ENCODE results near the gene E2F6.

The E2F6 gene

DNA sequence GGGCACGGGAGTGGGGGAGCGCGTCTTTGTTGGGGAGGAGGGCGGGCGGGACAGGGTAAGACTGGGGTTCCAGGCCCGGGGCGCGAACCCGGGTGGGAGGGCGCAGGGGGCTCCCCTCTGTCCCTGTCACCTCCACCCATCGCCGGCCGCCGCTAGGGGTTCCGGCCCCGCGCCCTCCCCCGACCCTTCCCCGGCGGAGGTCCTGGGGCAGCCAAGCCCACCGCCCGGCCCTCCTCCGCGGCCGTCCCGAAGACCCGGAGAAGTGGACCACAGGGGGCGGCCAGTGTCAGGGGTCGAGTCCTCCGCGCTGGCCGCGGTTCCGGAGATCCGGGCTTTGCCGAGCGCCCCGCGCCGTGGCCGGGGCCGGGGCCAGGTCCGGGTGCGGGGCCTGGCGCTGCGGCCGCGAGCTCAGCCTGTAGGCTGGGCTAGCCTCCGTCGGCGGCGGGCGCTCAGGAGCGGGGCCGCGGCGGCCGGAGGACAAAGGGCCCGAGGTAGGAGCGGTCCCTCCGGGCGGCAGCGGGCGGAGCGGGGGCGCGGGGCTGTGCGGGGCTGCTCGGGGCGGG is 16.6 kb upstream of the E2F6 start:
- peak overlapping the region; percentile 31 to 42 for H3K4me3 ChIP-seq
- TF ChIP-seq, protein P1, sequence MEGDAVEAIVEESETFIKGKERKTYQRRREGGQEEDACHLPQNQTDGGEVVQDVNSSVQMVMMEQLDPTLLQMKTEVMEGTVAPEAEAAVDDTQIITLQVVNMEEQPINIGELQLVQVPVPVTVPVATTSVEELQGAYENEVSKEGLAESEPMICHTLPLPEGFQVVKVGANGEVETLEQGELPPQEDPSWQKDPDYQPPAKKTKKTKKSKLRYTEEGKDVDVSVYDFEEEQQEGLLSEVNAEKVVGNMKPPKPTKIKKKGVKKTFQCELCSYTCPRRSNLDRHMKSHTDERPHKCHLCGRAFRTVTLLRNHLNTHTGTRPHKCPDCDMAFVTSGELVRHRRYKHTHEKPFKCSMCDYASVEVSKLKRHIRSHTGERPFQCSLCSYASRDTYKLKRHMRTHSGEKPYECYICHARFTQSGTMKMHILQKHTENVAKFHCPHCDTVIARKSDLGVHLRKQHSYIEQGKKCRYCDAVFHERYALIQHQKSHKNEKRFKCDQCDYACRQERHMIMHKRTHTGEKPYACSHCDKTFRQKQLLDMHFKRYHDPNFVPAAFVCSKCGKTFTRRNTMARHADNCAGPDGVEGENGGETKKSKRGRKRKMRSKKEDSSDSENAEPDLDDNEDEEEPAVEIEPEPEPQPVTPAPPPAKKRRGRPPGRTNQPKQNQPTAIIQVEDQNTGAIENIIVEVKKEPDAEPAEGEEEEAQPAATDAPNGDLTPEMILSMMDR (IDR thresholded peaks at IDR 0.05): no peak
- H3K27ac ChIP-seq: no peak overlapping the region
- no peak for DNase-seq
- H3K36me3 ChIP-seq: no peaks in the 10 kb centered on the region
- H3K4me1 ChIP-seq: peaks cover 0 to 16% (median 11%) of the 10 kb centered on the region in 4 donors
- peaks cover 0 to 64% of the 10 kb centered on the region in 2 donors for H3K27me3 ChIP-seq
- intact Hi-C loops (cut with DNase I; ENCODE audit: low total_unique reads): no loop called here
- no peaks in the 10 kb centered on the region for H3K9me3 ChIP-seq

DNA sequence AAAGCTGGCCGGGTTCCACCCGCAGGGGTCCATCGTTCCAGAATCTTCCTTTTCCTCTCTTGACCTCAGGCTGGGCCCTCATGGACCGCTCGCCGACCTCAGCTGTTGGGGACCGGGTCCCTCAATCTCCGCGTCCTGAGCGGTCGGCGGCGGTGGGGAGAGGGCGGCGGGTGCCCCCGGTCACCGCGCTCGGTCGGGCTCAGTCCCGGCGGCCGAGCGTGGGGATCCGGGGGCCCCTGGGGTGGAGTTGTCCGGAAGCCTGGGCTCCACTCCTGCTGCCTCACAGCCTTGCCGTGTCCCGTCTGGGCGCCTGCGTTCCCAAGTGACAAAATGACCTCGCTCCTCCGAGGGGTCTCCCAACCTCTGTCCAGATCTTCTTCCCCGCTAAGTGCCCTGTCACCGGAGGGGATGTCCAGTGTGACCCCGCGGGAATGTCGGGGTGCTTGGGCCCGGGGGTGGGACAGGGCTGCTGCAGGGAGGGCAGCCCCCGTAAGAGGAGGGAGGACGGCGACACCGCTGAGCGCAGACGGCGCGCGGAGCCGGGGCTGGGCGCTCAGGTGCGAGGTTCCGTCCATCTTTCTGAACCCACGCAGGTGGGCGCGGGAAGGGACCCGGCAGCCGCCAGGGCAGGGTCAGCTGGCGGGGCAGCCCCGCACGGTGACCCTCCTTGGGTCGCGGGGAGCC is 16.0 kb upstream of the E2F6 start:
- Histone ChIP-seq H3K4me1 (peaks cover 0 to 16% (median 11%) of the 10 kb centered on the region in 4 donors), H3K27ac (no peak overlapping the region), H3K27me3 (peaks cover 0 to 62% of the 10 kb centered on the region in 2 donors), H3K4me3 (peak overlapping the region in 1 of 2 donors; percentile 42), H3K36me3 (no peaks in the 10 kb centered on the region), H3K9me3 (no peaks in the 10 kb centered on the region)
- intact Hi-C loops (cut with DNase I; ENCODE audit: low total_unique reads): no loop called here
- DNase-seq: no peak
- TF ChIP-seq, protein P1 (IDR thresholded peaks at IDR 0.05): no peak

DNA sequence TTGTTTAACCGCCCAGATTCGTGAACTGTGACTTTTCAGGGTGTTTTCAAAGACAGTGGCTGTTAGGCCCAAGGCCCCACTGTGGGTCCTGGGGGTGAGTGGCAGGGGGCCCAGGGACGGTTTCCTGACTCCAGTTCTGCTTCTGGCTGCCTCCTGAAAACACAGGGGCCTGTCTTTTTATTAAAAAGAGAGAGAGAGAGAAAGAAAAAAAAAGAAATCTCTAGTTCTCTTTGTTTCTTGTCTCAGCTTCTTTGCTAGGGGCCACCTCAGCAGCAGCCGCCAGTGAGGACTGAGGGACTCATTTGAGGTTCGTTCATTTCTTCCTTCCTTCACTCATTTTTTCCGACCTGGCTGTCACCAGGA is 15.4 kb upstream of the E2F6 start:
- intact Hi-C loops (cut with DNase I; ENCODE audit: low total_unique reads): no loop called here
- no peak overlapping the region for H3K27ac ChIP-seq
- TF ChIP-seq, protein P1 (IDR thresholded peaks at IDR 0.05): no peak
- H3K36me3 ChIP-seq: no peaks in the 10 kb centered on the region
- peaks cover 0 to 61% of the 10 kb centered on the region in 2 donors for H3K27me3 ChIP-seq
- DNase-seq: no peak
- no peaks in the 10 kb centered on the region for H3K9me3 ChIP-seq
- H3K4me3 ChIP-seq: no peak overlapping the region
- H3K4me1 ChIP-seq: peaks cover 0 to 16% (median 11%) of the 10 kb centered on the region in 4 donors

DNA sequence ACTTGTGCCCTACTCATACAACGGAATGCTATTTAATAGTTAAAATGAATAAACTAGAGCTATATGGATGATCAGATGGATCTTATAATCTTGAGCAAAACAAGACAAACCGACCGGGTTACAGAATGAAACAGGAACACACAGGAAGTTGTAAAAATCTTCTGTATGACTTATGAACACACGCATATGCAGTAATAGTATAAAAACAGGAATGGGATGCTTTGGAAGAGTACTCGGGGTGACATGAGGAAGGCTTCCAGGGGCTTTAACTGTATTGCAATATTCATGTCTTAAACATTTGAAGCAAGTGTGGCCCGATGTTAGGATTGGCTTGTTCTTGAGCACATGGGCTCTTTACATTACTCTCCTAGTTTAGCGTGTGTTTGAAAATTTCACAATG is 14.9 kb upstream of the E2F6 start:
- intact Hi-C loops (cut with DNase I; ENCODE audit: low total_unique reads): no loop called here
- Histone ChIP-seq H3K4me1 (peaks cover 0 to 16% (median 11%) of the 10 kb centered on the region in 4 donors), H3K27me3 (peaks cover 0 to 58% of the 10 kb centered on the region in 2 donors), H3K27ac (no peak overlapping the region), H3K9me3 (no peaks in the 10 kb centered on the region), H3K4me3 (no peak overlapping the region), H3K36me3 (no peaks in the 10 kb centered on the region)
- no peak for DNase-seq
- TF ChIP-seq, protein P1 (IDR thresholded peaks at IDR 0.05): no peak

DNA sequence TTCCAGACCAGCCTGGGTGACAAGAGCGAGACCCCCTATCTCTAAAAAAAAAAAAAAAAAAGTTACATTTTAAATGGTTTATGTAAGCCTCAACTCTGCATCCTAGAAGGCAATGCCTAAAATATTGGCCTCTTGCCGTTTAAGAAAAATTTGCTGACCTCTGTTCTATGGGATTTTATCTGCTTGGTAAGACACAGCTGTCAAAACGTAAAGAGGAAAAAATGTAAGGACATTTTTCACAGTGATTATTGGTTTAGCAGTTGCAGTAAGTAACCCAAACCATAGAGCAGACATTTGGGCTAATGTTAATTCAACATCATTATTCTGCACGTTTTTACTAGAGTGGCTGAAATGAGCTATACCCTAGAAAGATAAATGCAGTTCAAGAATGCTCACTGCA is 14.4 kb upstream of the E2F6 start:
- H3K27ac ChIP-seq: no peak overlapping the region
- no peak for DNase-seq
- no peaks in the 10 kb centered on the region for H3K36me3 ChIP-seq
- H3K4me3 ChIP-seq: no peak overlapping the region
- peaks cover 0 to 53% of the 10 kb centered on the region in 2 donors for H3K27me3 ChIP-seq
- peaks cover 0 to 16% (median 11%) of the 10 kb centered on the region in 4 donors for H3K4me1 ChIP-seq
- TF ChIP-seq, protein P1 (IDR thresholded peaks at IDR 0.05): no peak
- H3K9me3 ChIP-seq: no peaks in the 10 kb centered on the region
- intact Hi-C loops (cut with DNase I; ENCODE audit: low total_unique reads): no loop called here

Data from tibial artery (tissue), 4 donors.